Activated T-cell treated with anti-CD3 and anti-CD28 coated beads for 24 hours (primary cell): ENCODE results near the gene METTL15.
"Not testable (repeated sequence)": the region's sequence is repeated elsewhere in the genome, so short reads cannot be mapped to it uniquely, and the experiment has no call there.

ENCODE experiments used
- DNase-seq: peaks from one replicate; pipeline ENCODE4 v3.0.0-alpha.2; 2020; ENCODE audit warnings: low read depth

Gene METTL15, protein sequence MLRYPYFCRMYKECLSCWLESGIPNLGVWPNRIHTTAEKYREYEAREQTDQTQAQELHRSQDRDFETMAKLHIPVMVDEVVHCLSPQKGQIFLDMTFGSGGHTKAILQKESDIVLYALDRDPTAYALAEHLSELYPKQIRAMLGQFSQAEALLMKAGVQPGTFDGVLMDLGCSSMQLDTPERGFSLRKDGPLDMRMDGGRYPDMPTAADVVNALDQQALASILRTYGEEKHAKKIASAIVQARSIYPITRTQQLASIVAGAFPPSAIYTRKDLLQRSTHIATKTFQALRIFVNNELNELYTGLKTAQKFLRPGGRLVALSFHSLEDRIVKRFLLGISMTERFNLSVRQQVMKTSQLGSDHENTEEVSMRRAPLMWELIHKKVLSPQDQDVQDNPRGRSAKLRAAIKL

DNA sequence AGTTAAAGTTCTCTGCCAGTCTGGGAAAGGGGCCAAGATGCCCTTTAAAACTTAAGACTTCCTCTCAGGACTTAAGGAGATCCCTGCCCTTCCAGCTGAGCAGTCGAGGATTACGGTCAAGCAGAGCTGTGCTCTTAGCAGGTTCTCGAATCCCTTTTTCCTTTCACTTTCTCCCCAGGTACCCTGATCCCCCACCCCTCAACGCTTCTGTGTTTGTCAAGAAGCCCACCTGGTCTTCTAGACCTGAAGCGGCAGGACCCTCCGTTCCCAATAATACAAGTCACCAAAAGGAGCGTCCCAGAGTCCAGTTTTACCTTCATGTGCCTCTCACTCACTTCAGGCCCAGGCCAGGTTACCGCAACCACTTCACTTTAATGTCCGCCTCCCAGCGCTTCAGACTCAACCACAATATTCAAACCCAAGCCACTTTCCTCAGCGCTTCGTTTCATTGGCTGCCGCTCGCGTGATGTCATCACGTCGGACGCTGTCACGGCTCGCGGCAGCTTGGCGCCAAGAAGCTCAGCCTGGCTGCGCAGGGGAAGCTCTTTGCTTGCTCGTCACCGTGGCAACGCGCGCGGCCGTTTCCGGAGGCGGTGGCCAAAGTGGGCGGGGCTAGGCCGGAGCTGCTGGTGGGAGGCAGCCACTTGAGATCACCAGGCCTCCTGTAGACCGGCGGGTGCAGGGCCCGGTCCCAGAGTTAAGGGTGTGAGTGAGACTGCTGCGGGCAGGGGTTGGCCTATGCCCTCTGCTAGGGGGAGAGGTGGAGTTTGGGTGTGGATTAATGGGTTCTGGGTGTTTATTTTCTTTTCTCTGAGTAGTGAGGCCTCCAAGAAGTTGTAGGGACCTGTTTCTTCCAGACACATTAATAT, at the start of gene METTL15, which contains the start of gene KIF18A:
TSS of gene METTL15 (plus strand) at position 639 of the 869 bp plus-strand sequence. CDS start 4,947 bp downstream, outside the sequence.
TSS of gene KIF18A (minus strand) at position 407 of the 869 bp plus-strand sequence. CDS start 10,209 bp downstream, outside the sequence.
- DNase-seq, result peak; percentile 97

DNA sequence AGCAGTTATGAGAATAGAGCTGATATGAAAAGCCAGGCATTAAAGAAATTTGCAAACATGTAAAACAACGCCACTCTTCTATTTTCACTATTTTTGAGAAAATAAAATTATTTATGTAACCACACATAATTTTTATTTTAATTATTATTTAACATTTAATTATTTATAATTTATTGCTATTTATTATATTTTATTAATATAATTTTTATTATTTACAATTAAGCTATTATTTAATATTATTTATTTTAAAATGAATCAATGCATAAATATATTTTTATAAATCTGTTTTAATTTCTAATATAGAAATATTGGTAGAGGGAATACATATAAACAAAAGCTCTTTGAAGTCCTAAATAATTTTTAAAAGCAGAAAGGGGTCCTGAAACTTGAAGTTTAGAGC, 36.9 kb upstream of the METTL15 start:
- DNase-seq, result no peak

DNA sequence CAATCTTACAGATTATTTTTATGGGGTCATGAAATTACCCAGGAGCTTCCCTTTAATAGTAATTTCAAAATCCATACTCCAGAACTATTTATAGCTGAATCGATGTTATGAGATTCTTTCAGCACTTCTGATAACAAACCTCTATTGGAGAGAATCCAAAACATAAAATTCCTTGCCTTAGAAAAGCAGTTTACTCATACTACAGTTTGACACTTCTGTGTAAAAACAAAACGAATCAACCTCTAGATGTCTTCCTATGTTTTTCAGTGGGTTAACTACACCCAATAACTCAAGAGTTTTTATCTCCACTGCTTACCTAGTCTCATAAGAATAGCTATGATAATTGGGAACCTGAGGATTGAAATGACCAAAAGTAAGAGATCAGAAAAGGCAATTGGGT, 35.9 kb upstream of the METTL15 start:
- DNase-seq, result no peak

DNA sequence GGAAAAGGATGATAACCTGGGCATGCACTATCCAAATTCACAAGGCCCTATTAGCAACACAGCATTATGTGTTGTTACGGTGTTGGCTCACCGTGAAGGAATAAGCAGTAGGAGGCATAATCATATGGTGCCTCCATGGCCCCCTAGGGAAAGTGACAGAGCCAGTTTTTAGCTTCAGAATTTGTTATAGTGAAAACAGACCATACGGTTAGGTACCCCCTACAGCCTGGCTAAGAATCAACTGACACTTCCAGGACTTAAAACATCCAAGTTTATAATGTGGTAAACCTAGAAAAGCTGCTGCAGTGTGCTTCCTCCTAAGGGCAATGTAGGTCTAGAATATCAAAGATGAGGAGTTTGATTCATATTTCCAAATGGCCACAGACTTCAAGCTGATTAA, 30.7 kb upstream of the METTL15 start:
- no peak for DNase-seq

DNA sequence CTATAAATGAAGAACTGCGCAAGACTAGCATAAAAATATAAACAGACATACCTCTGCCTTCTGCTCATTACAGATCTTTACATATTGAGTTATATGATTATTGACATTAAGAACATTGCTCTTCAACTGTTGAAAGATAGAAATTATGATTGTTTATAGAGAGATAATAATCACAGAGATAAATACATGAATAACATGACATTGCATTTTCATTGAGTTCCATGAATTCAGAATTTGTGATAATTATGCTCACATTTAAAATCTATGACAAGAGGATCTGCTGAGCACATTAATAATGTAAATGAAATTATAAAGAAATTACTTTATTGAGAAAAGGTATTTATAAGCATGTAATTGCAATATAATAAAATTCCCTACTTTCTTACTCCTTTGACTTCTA, 25.1 kb upstream of the METTL15 start:
- DNase-seq, result no peak

DNA sequence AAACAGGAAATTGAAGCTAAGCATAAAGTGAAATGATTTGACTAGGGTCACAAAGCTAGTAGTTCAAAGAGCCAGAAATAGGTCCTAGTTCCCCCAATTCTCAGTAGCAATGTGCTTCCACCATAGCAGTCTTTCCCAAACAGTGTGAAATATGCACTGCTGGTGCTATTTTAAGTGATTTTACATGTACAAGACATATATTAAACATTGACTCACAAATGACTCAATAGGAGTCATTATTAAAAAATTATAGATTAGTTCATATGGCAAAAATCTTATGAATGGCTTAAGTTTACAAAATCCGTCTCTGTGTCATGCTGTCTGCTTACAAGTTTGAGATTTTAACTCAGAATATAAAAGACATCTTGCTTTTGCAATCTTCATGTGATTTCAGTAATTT, 21.6 kb upstream of the METTL15 start:
- no peak for DNase-seq

DNA sequence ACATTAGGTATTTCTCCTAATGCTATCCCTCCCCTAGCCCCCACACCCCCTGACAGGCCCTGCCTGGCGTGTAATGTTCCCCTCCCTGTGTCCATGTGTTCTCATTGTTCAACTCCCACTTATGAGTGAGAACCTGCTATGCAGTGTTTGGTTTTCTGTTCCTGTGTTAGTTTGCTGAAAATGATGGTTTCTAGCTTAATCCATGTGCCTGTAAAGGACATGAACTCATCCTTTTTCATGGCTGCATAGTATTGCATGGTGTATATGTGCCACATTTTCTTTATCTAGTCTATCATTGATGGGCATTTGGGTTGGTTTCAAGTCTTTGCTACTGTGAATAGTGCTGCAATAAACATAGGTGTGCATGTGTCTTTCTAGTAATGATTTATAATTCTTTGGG, 21.0 kb upstream of the METTL15 start:
- not testable (repeated sequence) for DNase-seq

DNA sequence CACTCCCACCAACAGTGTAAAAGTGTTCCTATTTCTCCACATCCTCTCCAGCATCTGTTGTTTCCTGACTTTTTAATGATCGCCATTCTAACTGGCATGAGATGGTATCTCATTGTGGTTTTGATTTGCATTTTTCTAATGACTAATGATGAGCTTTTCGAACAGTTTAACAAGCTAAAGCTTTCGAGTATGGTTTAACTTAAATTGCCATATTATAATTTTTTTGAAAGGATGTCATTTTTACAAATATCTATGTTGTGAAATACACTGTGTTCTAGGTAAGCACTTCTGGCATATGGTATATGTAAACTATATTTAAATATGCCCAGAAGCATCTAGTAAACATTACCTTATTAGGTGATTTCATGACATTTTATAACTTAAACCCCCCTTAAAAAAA, 20.5 kb upstream of the METTL15 start:
- DNase-seq, result not testable (repeated sequence)

DNA sequence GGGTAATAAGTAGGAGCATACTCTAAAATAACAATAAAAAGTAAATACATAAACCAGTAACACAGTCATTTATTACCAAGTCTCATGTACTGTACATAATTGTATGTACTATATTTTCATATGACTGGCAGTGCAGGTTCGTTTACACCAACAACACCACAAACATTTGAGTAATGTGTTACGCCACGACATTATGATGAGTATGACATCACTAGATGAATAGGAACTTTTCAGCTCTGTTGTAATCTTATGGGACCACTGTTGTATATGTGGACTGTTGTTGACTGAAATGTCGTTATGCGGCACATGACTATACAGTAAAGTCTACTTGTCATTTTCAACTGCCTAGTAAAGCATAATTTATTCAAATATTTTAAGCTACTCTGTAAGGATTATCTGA, 18.8 kb upstream of the METTL15 start:
- no peak for DNase-seq

DNA sequence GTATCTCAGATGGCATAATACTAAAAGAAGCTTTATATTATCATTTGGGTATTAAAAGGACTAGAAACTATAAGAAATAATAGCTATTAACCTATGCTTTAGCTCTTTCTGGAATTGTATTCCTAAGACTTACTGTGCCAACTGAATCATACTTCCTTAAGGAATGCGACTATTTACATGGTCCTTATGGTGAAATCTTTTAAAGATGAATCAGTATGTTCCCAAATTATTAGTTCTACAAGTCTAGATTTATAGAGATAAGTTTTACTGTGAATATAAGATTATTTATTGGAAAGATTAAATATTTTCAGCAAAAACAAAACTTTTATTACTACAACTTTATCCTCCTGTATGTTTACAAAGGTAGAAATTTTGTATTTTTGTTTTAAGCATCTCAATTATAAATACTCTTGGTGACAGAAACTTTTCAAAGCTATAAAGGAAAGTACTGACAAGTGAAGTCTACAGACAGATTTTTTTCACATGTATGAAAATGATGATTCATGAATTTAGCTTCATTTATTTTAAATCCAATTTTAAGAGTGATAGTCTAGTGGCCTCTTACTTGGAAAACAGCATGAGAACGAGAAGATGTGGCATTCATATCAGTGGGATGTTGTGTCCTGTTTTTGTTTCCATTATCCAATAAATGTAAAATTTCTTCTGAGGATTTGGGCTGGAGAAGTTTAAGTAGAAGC, 18.0 kb upstream of the METTL15 start:
- no peak for DNase-seq

DNA sequence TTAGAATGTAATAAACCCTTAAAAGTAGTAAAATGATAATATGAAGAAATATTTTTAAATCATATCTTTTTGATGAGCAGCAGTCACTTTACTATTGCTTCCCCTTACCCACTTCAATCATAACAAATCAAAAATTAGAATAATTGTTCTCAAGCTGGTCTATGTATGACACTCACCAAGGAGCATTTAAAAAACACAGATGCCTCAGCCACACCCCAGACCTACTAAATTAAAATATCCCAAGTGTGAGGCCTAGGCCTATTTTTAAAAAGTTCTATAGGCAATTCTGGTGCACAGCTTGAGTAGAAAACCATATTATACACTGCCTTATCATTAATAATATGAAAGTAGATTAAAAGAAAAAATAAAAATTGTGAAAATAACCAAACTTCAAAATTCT, 15.4 kb upstream of the METTL15 start:
- no peak for DNase-seq

DNA sequence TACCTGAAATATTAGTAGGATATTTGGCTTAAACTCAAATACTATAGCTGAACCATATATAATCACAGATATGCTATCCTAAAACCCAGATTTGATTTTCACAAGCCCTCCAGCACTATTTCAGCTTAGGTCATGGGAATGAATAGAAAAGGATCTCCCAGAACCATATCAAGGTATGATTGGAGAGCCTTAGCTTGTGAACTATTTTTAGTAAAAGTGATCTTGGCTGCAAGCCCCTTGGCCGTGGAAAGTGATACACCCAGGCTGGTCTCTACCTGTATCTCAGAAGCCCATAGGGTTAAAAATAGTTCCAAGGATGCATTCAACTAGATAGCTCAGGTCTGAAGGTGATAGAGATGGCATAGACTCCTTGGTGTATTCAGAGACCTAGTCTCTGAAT, 9.9 kb upstream of the METTL15 start:
- DNase-seq, result no peak

DNA sequence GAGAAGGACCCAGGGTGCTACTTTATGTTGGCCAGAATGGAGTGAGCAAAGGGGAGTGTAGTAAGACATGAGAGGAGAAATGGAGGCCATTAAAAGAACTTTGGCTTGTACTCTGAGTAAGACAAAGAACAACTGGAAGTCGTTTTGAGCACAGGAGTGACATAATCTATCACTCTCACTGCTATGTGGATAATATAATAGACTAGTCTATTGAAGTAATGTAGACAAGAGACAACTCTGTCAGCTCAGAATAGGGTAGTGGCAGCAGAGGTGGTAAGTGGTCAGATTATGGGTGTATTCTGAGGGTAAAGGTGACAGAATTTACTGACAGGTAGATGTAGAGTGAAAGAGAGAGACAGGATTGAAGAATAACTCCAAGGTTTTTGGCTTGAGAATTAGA, 8.5 kb upstream of the METTL15 start:
- DNase-seq, result no peak

DNA sequence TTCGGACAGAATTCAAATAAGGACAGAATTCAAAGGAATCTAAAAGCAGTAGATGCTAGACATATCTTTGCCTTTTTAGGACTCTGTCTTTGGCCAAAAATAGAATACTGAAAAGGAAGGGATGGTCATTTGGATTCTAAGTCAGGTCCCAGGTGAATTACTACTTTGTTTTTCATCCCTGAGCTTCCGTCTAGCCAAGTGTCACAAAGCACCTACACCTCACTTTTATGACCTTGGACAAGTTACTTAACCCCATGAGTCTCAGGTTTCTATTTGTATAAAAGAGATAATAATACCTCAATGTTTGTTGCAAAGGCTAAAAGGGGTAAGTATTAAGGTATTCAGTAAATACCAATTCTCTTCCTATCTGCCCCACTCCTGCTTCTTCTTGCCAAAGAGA, 7.5 kb upstream of the METTL15 start:
- DNase-seq, result no peak

DNA sequence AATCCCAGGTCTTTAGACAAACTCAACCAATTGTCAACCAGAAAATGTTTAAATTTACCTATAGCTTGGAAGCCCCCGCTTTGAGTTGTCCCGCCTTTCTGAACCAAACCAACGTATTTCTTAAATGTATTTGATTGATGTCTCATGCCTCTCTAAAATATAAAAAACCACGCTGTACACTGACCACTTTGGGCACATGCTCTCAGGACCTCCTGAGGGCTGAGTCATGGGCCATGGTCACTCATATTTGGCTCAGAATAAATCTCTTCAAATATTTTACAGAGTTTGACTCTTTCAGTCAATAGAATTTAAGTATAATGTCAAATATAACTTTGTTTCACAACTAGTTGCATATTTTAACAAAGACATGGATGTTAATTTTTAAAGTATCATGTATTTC, 5.9 kb upstream of the METTL15 start:
- DNase-seq, result not testable (repeated sequence)

DNA sequence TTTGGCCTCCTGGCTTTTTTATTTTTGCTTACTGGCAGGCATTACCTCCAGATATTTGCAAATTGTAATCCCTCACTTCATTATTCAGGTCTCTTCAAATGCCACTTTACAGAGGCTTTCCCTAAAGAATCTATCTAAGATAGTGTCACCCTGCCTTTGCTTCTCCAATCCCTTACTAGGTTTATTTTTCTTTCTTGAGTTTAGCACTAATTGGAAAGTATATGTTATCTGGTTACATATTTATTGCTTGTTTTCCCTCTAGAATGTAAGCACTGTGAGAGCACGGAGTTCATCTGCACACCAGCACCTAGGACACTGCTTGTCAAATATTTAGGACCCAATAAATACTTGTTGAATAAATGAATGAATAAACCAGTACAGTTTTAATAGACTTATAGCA, 3.8 kb upstream of the METTL15 start:
- DNase-seq, result no peak

DNA sequence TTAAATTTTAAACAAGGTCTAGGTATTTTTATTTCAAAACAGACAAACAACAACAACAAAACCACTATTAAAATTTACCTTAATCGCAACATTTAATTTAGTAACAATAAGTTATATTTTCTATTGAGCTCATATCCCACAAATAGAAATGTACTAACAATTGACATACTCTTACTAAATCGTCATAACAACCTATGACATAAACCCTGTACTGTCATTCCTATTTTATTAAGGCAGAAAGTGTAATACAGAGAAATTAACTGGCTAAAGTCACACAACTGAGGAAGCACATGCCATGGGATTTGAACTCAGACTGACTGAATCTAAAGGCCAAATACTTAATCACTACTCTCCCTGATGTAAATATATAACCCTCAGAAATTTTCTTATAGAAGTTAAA, 3.2 kb upstream of the METTL15 start:
- no peak for DNase-seq

DNA sequence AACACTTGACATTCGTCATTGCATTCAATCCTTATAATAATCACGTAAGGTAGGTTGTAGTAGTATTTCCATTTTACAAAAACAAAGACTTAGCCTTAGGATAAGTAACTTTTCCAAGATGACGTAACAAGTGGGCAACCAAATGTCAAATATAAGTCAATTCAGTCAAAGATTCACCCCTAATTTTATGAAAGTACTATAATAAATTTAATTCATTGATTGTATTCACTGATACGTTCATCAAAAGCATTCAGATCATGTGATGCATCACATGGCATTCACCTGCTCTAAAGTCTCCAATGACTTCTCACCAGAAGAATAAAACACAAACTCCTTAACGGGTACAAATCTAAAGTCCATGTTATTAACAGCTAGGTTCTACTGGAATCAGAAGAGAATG, 2.3 kb upstream of the METTL15 start:
- no peak for DNase-seq

DNA sequence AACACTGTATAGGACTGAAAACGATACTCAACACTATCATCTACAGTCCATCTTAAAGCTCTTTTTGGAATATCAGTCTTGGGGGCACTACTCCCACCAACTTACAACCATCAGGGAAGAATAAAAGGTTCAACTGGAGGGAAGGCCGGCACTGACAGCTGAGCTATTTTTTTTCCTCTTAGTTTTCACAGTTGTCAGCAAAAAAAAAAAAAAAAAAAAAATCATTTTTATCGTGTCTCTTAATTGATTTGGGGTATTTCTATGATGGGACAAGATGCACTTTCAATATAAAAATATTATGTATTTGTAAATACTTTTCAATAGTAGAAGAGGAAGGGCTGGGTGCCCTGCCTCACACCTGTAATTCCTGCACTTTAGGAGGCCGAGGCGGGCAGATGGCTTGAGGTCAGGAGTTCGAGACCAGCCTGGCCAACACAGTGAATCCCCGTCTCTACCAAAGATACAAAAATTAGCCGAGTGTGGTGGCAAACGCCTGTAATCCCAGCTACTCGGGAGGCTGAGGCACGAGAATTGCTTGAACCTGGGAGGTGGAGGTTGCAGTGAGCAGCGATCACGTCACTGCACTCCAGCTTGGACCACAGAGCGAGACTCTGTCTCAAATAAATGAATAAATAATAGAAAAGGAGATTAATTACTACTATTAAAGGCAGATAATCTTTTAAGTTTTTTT, 1.7 kb upstream of the METTL15 start:
- DNase-seq, result no peak

DNA sequence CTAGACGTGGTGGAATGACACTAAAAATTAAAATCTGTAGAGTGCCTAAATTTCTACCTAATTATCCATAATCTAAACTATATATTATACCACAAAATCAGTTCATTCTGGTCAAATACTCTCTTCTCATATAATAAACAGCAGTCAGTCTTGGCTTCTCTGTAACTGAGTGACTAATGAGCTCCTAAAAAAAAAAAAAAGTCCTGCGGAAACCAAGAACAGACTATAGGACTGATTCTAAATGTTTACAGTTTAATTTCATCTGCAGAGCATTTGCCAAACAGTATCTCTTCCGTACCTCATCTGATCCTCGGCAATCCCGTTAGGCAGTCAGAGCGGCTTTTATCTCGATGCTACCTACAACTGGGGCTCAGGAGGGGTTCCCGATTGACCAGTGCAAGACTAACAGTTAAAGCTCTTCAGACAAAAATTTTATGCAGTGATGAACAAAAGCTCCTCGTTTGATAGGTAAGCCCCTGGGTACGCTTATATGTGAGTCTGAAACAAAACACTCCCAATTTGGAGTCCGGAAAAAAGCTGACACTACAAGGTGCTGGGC, 918 bp upstream of the METTL15 start:
- no peak for DNase-seq

DNA sequence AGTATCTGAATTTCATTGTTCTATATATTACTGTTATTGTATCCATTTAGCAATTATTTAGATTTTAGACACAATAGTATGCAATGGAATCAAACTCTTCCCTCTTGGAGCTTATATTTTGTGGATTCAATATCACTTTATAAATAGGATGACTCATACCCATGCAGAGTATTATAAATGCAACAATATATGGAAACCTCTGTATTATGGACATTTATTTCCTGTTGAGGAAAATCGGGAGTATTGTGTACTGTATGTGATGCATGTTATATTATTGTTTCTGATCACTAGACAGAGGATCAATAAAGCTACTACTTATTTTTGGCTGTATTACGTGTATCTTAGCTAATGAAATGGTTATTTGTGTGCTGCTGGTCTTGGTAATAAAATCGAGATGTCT, 770 bp downstream of the METTL15 start:
- no peak for DNase-seq
